ENCODE results near the gene HRC.

Gene HRC

GRCh38 chr19:49114630-49115363 lies 40.4 kb downstream of the HRC start:
- peak; percentile 65 for DNase-seq (ENCODE audit: low spot score)

- peak; percentile 95 for DNase-seq (ENCODE audit: low spot score)
These were observed 41.2 kb downstream of the HRC start, which contains the start of gene LIN7B for GRCh38 chr19:49113762-49114629. TSS of gene LIN7B (plus strand) at chr19:49114370. CDS start at chr19:49114405, 35 bp downstream.

DNA sequence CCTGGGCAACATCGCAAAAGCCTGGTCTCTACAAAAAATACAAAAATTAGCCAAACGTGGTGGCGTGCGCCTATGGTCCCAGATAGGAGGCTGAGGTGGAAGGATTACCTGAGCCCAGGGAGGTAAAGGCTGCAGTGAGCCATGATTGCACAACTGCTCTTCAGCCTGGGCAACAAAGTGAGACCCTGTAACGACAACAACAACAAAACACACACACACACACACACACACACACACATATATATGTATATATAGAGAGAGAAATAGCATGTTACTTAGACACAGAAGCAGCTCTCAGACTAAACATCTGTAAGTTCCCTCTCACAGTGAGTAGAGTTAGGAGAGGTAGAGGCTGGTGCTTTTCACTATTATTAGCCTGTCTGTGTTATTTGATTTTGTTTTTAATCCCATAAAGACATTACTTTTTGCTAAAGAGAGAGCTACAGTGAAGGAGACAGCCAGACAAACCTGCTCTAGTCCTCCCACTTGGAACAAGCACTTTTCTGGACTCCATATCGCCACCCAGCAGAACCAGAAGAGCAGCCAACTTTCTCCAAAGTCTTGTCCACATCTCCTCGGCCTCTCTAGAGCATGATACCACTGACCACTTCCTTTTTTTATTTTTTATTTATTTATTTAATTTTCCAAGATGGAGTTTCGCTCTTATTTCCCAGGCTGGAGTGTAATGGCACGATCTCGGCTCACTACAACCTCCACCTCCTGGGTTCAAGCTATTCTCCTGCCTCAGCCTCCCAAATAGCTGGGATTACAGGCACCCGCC lies 43.8 kb downstream of the HRC start:
- no peak for DNase-seq (ENCODE audit: low spot score)

DNA sequence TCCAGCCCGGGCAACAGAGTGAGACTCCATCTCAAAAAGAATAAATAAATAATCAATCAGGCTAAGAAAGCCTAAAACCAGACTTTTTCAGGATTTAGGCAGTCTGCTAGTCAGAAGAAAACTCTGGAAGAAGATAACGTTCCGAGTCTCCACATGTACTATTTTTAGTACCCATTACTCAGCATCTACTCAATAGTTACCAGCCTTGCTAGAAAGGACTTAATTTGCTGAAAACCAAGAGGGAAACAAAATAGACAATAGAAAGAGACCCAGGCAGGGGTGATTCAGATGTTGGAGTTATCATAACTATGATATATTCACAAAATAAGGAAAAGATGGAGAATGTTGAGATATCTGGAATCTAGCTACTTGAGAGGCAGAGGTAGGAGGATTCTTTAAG lies 44.6 kb downstream of the HRC start:
- peak; percentile 56 for DNase-seq (ENCODE audit: low spot score)

- DNase-seq (ENCODE audit: low spot score) = no peak
These were observed 45.5 kb downstream of the HRC start for GRCh38 chr19:49109569-49110233.

DNA sequence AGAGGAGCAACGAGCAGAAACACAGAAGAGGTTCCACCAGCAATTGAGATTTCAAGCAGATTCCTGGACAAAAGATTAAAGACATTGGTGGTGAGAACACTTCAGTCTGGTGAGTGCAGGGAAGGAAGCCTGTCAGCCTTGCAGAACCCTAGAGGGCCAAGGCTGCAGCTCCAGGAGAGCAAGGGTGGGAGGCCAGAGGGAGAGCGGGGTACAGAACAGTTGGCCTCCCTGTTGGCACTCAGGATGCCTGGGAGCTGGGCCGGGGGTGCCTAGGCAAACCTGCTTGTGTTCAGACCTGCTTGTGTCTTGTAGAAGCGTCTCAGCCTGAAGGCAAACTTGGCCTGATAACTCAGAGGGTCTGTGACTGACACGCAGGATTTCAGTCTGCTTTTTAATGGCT lies 46.1 kb downstream of the HRC start:
- no peak for DNase-seq (ENCODE audit: low spot score)

- no peak for DNase-seq (ENCODE audit: low spot score)
These were observed 47.4 kb downstream of the HRC start for GRCh38 chr19:49107625-49108459.

DNA sequence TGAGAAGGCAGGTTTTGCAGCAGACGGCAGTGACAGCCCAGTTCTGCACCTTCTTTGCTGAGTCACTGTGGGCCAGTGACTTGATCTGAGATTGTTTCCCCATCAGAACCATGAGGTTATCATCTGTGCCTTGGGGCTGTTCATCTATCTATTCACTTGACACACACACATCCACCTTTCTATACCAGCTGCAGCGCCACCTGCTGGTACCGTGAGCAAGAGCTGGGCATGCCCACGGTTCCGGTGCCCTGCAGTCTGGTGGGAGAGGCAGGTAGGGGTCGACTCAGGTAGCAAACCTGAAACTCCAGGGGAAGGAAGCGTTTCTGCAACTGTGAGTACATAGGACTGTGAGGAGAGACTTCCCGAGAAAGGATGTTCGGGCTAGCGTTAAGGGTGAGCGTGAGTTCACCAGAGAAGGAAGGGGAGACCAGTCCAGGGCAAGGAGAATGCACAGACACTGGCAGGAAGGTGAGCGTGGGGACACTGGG lies 48.5 kb downstream of the HRC start:
- peak; percentile 46 for DNase-seq (ENCODE audit: low spot score)

DNA sequence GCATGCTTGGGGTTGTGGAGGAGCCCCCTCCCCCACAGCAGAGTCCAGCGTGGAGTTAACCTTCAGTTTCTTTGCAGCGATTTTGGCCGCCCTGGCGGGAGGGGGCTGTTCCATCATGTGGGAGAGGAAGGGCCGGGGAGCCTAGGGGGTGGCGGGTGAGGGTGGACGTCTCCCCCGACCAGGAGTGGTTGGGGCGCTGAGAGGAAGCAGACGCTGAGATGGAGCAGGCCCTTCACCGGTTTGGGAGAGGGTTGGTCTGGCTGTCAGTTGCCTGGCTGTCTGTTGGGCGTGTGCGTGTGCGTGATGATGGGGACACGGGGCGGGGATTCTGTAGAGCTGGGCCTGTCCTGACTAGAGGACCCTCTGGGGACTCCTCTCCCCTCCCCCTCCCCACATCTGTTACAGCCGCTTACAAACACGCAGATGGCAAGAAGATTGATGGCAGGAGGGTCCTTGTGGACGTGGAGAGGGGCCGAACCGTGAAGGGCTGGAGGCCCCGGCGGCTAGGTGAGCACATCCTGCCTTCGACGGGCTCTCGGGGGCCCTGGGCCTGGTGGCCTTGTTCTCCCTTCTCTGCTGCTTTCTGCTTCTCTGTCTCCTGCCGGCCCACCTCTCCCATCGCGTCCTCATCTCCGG lies 50.8 kb downstream of the HRC start:
- DNase-seq (ENCODE audit: low spot score) = no peak

DNA sequence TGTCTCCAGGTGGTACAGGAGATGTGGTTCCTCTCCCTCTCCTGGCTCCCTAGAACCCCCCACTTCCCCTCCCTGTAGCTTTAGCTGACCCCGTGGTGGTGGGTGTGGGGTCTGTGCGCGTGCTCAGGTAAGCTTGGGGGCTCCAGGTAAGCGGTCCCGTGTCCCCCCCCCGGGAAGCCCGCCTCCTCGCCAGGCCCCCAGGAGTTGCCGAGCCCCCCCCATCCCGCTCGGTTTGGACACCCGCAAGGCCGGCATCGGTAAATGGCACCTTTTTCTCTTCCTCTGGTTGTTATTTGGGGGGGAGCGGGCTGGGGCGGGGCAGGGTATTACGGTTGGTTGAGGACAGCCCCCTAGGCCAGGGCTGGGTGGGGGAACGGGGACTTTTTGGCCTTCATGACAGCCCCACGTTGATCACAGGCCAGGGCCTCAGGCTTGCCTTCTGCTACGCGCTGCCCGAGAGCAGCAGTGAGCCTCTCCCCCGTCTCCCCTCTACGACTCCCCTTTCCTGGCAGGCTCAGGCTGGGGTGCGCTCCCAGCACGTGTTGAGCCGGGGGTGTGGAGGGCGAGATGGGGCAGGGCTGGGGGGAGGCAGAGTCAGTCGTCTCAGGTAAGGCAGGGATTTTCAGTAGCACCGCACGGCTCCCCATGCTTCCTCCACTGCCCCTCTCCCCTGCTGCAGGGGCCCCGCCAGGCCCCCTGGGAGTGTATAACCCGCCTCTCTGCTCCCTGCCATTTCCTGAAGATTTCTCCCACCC lies 51.7 kb downstream of the HRC start:
- no peak for DNase-seq (ENCODE audit: low spot score)

DNA sequence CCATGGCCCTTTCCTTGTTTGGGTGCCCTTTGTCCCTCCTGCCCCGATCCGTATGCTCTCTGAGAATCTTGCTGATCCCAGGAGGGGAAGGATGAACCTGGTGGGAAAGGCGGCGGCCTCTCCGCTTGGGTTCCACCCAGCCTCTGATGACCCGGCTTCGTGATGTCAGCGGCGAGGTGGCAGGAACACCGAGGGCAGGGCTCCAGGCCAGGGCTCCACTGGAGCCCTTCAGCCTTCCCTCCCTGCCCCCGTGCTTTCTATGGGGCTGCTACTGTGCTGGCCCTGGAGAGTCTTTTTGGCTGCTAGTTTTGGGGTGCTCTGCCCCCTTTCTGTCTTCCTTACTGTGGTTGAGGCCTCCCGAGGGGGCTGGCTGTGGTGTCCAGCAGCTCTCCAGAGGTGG lies 52.9 kb downstream of the HRC start:
- no peak for DNase-seq (ENCODE audit: low spot score)
